ENCODE results near the gene SPANXN5.
"Not testable (repeated sequence)": the region's sequence is repeated elsewhere in the genome, so short reads cannot be mapped to it uniquely, and the experiment has no call there.

The SPANXN5 gene, protein sequence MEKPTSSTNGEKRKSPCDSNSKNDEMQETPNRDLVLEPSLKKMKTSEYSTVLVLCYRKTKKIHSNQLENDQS

GRCh38 chrX:52797327-52797726 is at the start of gene SPANXN5:
SPANXN5 (minus strand) TSS chrX:52797427; CDS start chrX:52797348, 79 bp downstream.
- not testable (repeated sequence) for H3K9me3 ChIP-seq (ENCODE audit: control insufficient read depth in 5 of 5, low read length in 5 of 5)

DNA sequence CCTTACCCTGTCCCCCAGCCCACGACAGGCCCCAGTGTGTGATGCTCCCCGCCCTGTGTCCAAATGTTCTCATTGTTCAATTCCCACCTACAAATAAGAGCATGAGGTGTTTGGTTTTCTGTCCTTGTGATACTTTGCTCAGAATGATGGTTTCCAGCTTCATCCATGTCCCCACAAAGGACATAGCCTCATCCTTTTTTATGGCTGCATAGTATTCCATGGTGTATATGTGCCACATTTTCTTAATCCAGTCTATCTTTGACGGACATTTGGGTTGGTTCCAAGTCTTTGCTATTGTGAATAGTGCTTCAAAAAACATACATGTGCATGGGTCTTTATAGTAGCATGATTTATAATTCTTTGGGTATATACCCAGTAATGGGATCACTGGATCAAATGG is 46.4 kb upstream of the SPANXN5 start:
- not testable (repeated sequence) for H3K27ac ChIP-seq (ENCODE audit: low read depth, low read length); H3K9ac ChIP-seq (ENCODE audit: low read length in 5 of 5); H3K36me3 ChIP-seq (ENCODE audit: control insufficient read depth in 5 of 5, insufficient read depth in 5 of 5, low read length in 5 of 5); H3K4me3 ChIP-seq (ENCODE audit: low read depth in 1 of 5, low read length in 5 of 5); H3K27me3 ChIP-seq (ENCODE audit: control insufficient read depth in 5 of 5, insufficient read depth in 4 of 5, low read length in 5 of 5); H3K9me3 ChIP-seq (ENCODE audit: control insufficient read depth in 5 of 5, low read length in 5 of 5); H3K4me1 ChIP-seq (ENCODE audit: control insufficient read depth in 5 of 5, insufficient read depth in 5 of 5, low read length in 5 of 5)

More at GRCh38 chrX:52797327-52797726, at the start of gene SPANXN5:
- not testable (repeated sequence) for H3K27ac ChIP-seq (ENCODE audit: low read depth, low read length); H3K4me1 ChIP-seq (ENCODE audit: control insufficient read depth in 5 of 5, insufficient read depth in 5 of 5, low read length in 5 of 5); H3K4me3 ChIP-seq (ENCODE audit: low read depth in 1 of 5, low read length in 5 of 5); H3K9ac ChIP-seq (ENCODE audit: low read length in 5 of 5); H3K27me3 ChIP-seq (ENCODE audit: control insufficient read depth in 5 of 5, insufficient read depth in 4 of 5, low read length in 5 of 5); H3K36me3 ChIP-seq (ENCODE audit: control insufficient read depth in 5 of 5, insufficient read depth in 5 of 5, low read length in 5 of 5)

GRCh38 chrX:52839137-52839536 is 41.9 kb upstream of the SPANXN5 start:
- H3K36me3 ChIP-seq (ENCODE audit: control insufficient read depth in 5 of 5, insufficient read depth in 5 of 5, low read length in 5 of 5) = no peaks in the 10 kb centered on the region
- H3K4me3 ChIP-seq (ENCODE audit: low read depth in 1 of 5, low read length in 5 of 5) = no peak overlapping the region
- no peaks in the 10 kb centered on the region for H3K9me3 ChIP-seq (ENCODE audit: control insufficient read depth in 5 of 5, low read length in 5 of 5)
- H3K9ac ChIP-seq (ENCODE audit: low read length in 5 of 5) = no peak overlapping the region
- H3K27me3 ChIP-seq (ENCODE audit: control insufficient read depth in 5 of 5, insufficient read depth in 4 of 5, low read length in 5 of 5) = peaks cover 0 to 9% (median 0%) of the 10 kb centered on the region in 5 donors
- no peaks in the 10 kb centered on the region for H3K4me1 ChIP-seq (ENCODE audit: control insufficient read depth in 5 of 5, insufficient read depth in 5 of 5, low read length in 5 of 5)
- no peak overlapping the region for H3K27ac ChIP-seq (ENCODE audit: low read depth, low read length)

DNA sequence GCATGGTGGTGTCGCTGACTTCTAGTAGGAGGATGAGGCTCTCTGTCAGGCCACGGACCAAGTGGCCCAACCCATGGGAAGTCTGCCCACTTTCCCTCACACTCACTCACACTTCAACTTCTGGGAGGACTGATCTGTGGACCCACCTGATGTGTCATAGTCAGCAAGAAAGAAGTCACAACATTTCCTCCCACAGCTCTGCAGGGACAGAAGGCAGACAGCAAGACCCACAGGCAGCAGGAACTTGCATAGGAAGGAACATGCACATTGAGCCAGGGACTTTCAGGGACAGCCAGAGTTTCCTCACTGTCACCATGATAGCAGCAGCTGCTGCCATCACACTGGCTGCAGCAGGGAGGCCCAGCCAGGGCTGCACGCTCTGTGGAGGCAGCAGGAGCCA is 33.3 kb upstream of the SPANXN5 start:
- Histone ChIP-seq H3K4me3 (ENCODE audit: low read depth in 1 of 5, low read length in 5 of 5) (no peak overlapping the region), H3K9ac (ENCODE audit: low read length in 5 of 5) (no peak overlapping the region), H3K36me3 (ENCODE audit: control insufficient read depth in 5 of 5, insufficient read depth in 5 of 5, low read length in 5 of 5) (no peaks in the 10 kb centered on the region), H3K27ac (ENCODE audit: low read depth, low read length) (no peak overlapping the region), H3K27me3 (ENCODE audit: control insufficient read depth in 5 of 5, insufficient read depth in 4 of 5, low read length in 5 of 5) (peaks cover 0 to 19% (median 14%) of the 10 kb centered on the region in 5 donors), H3K4me1 (ENCODE audit: control insufficient read depth in 5 of 5, insufficient read depth in 5 of 5, low read length in 5 of 5) (no peaks in the 10 kb centered on the region), H3K9me3 (ENCODE audit: control insufficient read depth in 5 of 5, low read length in 5 of 5) (no peaks in the 10 kb centered on the region)

GRCh38 chrX:52824608-52825007 is 27.4 kb upstream of the SPANXN5 start:
- Histone ChIP-seq H3K36me3 (ENCODE audit: control insufficient read depth in 5 of 5, insufficient read depth in 5 of 5, low read length in 5 of 5) (no peaks in the 10 kb centered on the region), H3K4me3 (ENCODE audit: low read depth in 1 of 5, low read length in 5 of 5) (no peak overlapping the region), H3K9ac (ENCODE audit: low read length in 5 of 5) (no peak overlapping the region), H3K4me1 (ENCODE audit: control insufficient read depth in 5 of 5, insufficient read depth in 5 of 5, low read length in 5 of 5) (no peaks in the 10 kb centered on the region), H3K27ac (ENCODE audit: low read depth, low read length) (no peak overlapping the region), H3K27me3 (ENCODE audit: control insufficient read depth in 5 of 5, insufficient read depth in 4 of 5, low read length in 5 of 5) (peaks cover 0 to 6% (median 3%) of the 10 kb centered on the region in 5 donors), H3K9me3 (ENCODE audit: control insufficient read depth in 5 of 5, low read length in 5 of 5) (no peaks in the 10 kb centered on the region)

DNA sequence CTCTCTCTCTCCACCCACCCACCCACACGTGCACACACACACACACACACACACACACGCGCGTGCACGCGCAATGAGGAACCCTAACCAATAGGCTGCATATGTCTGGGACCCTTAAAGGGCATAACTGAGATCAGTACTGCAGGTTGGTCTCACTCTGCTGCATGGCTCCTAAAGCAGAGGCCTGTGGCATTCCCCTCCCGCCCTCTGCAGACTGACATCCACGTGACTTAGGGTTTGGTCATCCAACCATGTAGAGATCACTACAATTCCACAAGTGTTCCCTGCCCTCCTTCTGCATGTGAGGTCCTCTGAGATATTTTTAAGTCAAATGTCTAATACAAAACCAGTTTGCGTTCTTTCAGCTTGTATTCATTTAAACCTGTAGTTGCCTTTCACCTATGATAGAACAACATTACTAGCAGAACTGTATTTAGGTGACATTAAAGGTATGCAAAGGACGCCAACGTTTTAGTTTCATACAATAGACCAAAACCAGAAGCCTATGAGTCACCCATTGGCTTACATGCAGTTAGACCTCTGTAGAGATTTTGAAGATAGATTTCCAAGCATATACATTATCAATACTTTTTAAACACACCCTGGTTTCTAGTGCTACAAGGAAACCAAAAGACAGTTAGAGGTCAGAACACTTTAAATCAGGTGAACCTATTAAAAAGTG is 24.0 kb upstream of the SPANXN5 start:
- Histone ChIP-seq H3K4me1 (ENCODE audit: control insufficient read depth in 5 of 5, insufficient read depth in 5 of 5, low read length in 5 of 5) (no peaks in the 10 kb centered on the region), H3K9ac (ENCODE audit: low read length in 5 of 5) (no peak overlapping the region)

DNA sequence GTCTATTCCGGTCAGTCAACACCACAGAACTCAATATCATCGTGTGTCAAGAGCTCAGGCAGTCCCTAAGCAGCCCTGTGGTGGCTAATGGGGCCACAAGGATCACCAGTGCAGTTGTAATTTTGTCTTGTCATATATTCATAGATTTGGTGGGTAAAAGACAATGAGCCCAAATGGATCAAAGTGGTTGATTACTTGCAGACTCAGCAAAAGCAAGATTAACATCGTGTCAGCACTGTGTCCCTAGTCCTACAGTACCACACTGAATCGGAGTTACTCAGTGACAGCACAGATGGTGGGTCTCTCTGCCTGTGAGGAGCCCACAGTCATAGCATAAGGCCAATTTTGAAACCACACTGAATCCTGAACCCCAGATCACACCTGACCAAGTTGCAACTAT is 22.6 kb upstream of the SPANXN5 start:
- H3K9ac ChIP-seq (ENCODE audit: low read length in 5 of 5) = no peak overlapping the region
- no peaks in the 10 kb centered on the region for H3K36me3 ChIP-seq (ENCODE audit: control insufficient read depth in 5 of 5, insufficient read depth in 5 of 5, low read length in 5 of 5)
- H3K4me1 ChIP-seq (ENCODE audit: control insufficient read depth in 5 of 5, insufficient read depth in 5 of 5, low read length in 5 of 5) = no peaks in the 10 kb centered on the region
- H3K9me3 ChIP-seq (ENCODE audit: control insufficient read depth in 5 of 5, low read length in 5 of 5) = no peaks in the 10 kb centered on the region
- peaks cover 0 to 13% (median 9%) of the 10 kb centered on the region in 5 donors for H3K27me3 ChIP-seq (ENCODE audit: control insufficient read depth in 5 of 5, insufficient read depth in 4 of 5, low read length in 5 of 5)
- H3K27ac ChIP-seq (ENCODE audit: low read depth, low read length) = no peak overlapping the region
- H3K4me3 ChIP-seq (ENCODE audit: low read depth in 1 of 5, low read length in 5 of 5) = no peak overlapping the region

More for the DNA sequence above, 24.0 kb upstream of the SPANXN5 start:
- H3K27ac ChIP-seq (ENCODE audit: low read depth, low read length) = no peak overlapping the region
- no peak overlapping the region for H3K4me3 ChIP-seq (ENCODE audit: low read depth in 1 of 5, low read length in 5 of 5)
- H3K27me3 ChIP-seq (ENCODE audit: control insufficient read depth in 5 of 5, insufficient read depth in 4 of 5, low read length in 5 of 5) = peaks cover 0 to 11% (median 8%) of the 10 kb centered on the region in 5 donors
- H3K9me3 ChIP-seq (ENCODE audit: control insufficient read depth in 5 of 5, low read length in 5 of 5) = no peaks in the 10 kb centered on the region
- H3K36me3 ChIP-seq (ENCODE audit: control insufficient read depth in 5 of 5, insufficient read depth in 5 of 5, low read length in 5 of 5) = no peaks in the 10 kb centered on the region

- H3K36me3 ChIP-seq (ENCODE audit: control insufficient read depth in 5 of 5, insufficient read depth in 5 of 5, low read length in 5 of 5) = no peaks in the 10 kb centered on the region
- no peaks in the 10 kb centered on the region for H3K4me1 ChIP-seq (ENCODE audit: control insufficient read depth in 5 of 5, insufficient read depth in 5 of 5, low read length in 5 of 5)
Observed at GRCh38 chrX:52811065-52811625, 13.9 kb upstream of the SPANXN5 start, which contains the start of gene XAGE5. XAGE5 (plus strand) TSS chrX:52811287; CDS start chrX:52812567, 1,280 bp downstream.

GRCh38 chrX:52804876-52805275 is 7.6 kb upstream of the SPANXN5 start:
- H3K9me3 ChIP-seq (ENCODE audit: control insufficient read depth in 5 of 5, low read length in 5 of 5); H3K9ac ChIP-seq (ENCODE audit: low read length in 5 of 5); H3K27ac ChIP-seq (ENCODE audit: low read depth, low read length); H3K4me3 ChIP-seq (ENCODE audit: low read depth in 1 of 5, low read length in 5 of 5); H3K36me3 ChIP-seq (ENCODE audit: control insufficient read depth in 5 of 5, insufficient read depth in 5 of 5, low read length in 5 of 5); H3K4me1 ChIP-seq (ENCODE audit: control insufficient read depth in 5 of 5, insufficient read depth in 5 of 5, low read length in 5 of 5): not testable (repeated sequence)
- peaks cover 0 to 12% (median 4%) of the 10 kb centered on the region in 5 donors for H3K27me3 ChIP-seq (ENCODE audit: control insufficient read depth in 5 of 5, insufficient read depth in 4 of 5, low read length in 5 of 5)

More at GRCh38 chrX:52811065-52811625, 13.9 kb upstream of the SPANXN5 start, which contains the start of gene XAGE5:
- no peak within 1 kb of the TSS for H3K27ac ChIP-seq (ENCODE audit: low read depth, low read length)
- H3K4me3 ChIP-seq (ENCODE audit: low read depth in 1 of 5, low read length in 5 of 5) = no peak within 1 kb of the TSS
- H3K9ac ChIP-seq (ENCODE audit: low read length in 5 of 5) = no peak within 1 kb of the TSS
- H3K9me3 ChIP-seq (ENCODE audit: control insufficient read depth in 5 of 5, low read length in 5 of 5) = peaks cover 0 to 3% (median 0%) of the 10 kb centered on the region in 5 donors
- H3K27me3 ChIP-seq (ENCODE audit: control insufficient read depth in 5 of 5, insufficient read depth in 4 of 5, low read length in 5 of 5) = peaks cover 0 to 17% (median 7%) of the 10 kb centered on the region in 5 donors

GRCh38 chrX:52773504-52773903 is 23.7 kb downstream of the SPANXN5 start:
- H3K27ac ChIP-seq (ENCODE audit: low read depth, low read length); H3K27me3 ChIP-seq (ENCODE audit: control insufficient read depth in 5 of 5, insufficient read depth in 4 of 5, low read length in 5 of 5); H3K4me1 ChIP-seq (ENCODE audit: control insufficient read depth in 5 of 5, insufficient read depth in 5 of 5, low read length in 5 of 5); H3K9me3 ChIP-seq (ENCODE audit: control insufficient read depth in 5 of 5, low read length in 5 of 5); H3K9ac ChIP-seq (ENCODE audit: low read length in 5 of 5); H3K4me3 ChIP-seq (ENCODE audit: low read depth in 1 of 5, low read length in 5 of 5); H3K36me3 ChIP-seq (ENCODE audit: control insufficient read depth in 5 of 5, insufficient read depth in 5 of 5, low read length in 5 of 5): not testable (repeated sequence)
